Activated gamma-delta T cell treated with Interleukin-2 at 50 U/mL for 16 hours (primary cell): ENCODE results near the gene IFT20.

ENCODE experiments used
- DNase-seq: peaks from one replicate; pipeline ENCODE4 v3.0.0-alpha.2; 2020

IFT20 gene

GRCh38 chr17:28335201-28335958 is at the start of gene IFT20, which contains the start of gene TNFAIP1:
Gene IFT20, minus strand, starts transcription at chr17:28335472. Its CDS starts 3,487 bp downstream, at chr17:28331985.
Gene TNFAIP1, plus strand, starts transcription at chr17:28335761. Its CDS starts 3,761 bp downstream, at chr17:28339522.
- DNase-seq: peak; percentile 97

- no peak for DNase-seq
These were observed 49.7 kb upstream of the IFT20 start for GRCh38 chr17:28385037-28385400.

GRCh38 chr17:28384281-28385036 is 49.2 kb upstream of the IFT20 start:
- DNase-seq: peak; percentile 53

- no peak for DNase-seq
These were observed 46.0 kb upstream of the IFT20 start for GRCh38 chr17:28381141-28381825.

GRCh38 chr17:28379814-28380801 is 44.8 kb upstream of the IFT20 start:
- no peak for DNase-seq

- no peak for DNase-seq
These were observed 37.6 kb upstream of the IFT20 start for GRCh38 chr17:28372945-28373274.

- DNase-seq: no peak
These were observed 37.1 kb upstream of the IFT20 start for GRCh38 chr17:28372203-28372944.

- DNase-seq: peak; percentile 77
These were observed 36.3 kb upstream of the IFT20 start, which contains the start of gene SARM1 for GRCh38 chr17:28371245-28372202. Gene SARM1, plus strand, starts transcription at chr17:28371694. Its CDS starts 339 bp downstream, at chr17:28372033.

- no peak for DNase-seq
These were observed 35.5 kb upstream of the IFT20 start for GRCh38 chr17:28370744-28371103.

- no peak for DNase-seq
These were observed 34.9 kb upstream of the IFT20 start, which contains the start of gene VTN for GRCh38 chr17:28370035-28370743. Gene VTN, minus strand, starts transcription at chr17:28370307. Its CDS starts 104 bp downstream, at chr17:28370203.

- DNase-seq: no peak
These were observed 34.4 kb upstream of the IFT20 start for GRCh38 chr17:28369684-28370034.

GRCh38 chr17:28368915-28369683 is 33.8 kb upstream of the IFT20 start:
- DNase-seq: no peak

GRCh38 chr17:28368306-28368831 is 33.1 kb upstream of the IFT20 start:
- DNase-seq: no peak

- DNase-seq: no peak
These were observed 32.5 kb upstream of the IFT20 start for GRCh38 chr17:28367641-28368305.

- DNase-seq: no peak
These were observed 31.3 kb upstream of the IFT20 start for GRCh38 chr17:28366605-28367004.

- DNase-seq: no peak
These were observed 30.2 kb upstream of the IFT20 start for GRCh38 chr17:28365487-28365886.

GRCh38 chr17:28364665-28365363 is 29.5 kb upstream of the IFT20 start, which contains the start of gene SEBOX:
Gene SEBOX, minus strand, starts transcription at chr17:28365199. Its CDS starts 48 bp downstream, at chr17:28365151.
- no peak for DNase-seq
